Measurements from ENCODE around the gene ZCCHC14. TPM values are rescaled to one million over a fixed set of nuclear protein-coding genes. Genes with fewer than 3 reads are reported as not detected.

The ZCCHC14 gene
- total RNA-seq, 2 donors from 2014 or later: 33.0 to 45.6 TPM

GRCh38 chr16:87441886-87442580 lies 50.8 kb downstream of the ZCCHC14 start:
- no peaks in the 10 kb centered on the region for H3K9me3 ChIP-seq
- no peak overlapping the region for H3K27ac ChIP-seq
- H3K27me3 ChIP-seq (replicated peaks; ENCODE audit: insufficient read depth): no peaks in the 10 kb centered on the region
- peaks cover 9% of the 10 kb centered on the region for H3K36me3 ChIP-seq
- ATAC-seq (ENCODE audit: insufficient number of reproducible peaks, low FRiP score, low read depth): no peak
- no peak for TF ChIP-seq CTCF (IDR thresholded peaks at IDR 0.05)
- no peak for DNase-seq (ENCODE audit: low spot score)
- no peak overlapping the region for H3K4me3 ChIP-seq
- peaks cover 0 to 29% of the 10 kb centered on the region in 2 donors for H3K4me1 ChIP-seq (ENCODE audit: control insufficient read depth in 1 of 2, low read depth in 2 of 2)

GRCh38 chr16:87439926-87440325 lies 52.9 kb downstream of the ZCCHC14 start:
- no peak for ATAC-seq (ENCODE audit: insufficient number of reproducible peaks, low FRiP score, low read depth)
- no peaks in the 10 kb centered on the region for H3K9me3 ChIP-seq
- no peak for DNase-seq (ENCODE audit: low spot score)
- H3K4me1 ChIP-seq (ENCODE audit: control insufficient read depth in 1 of 2, low read depth in 2 of 2): peaks cover 14 to 45% of the 10 kb centered on the region in 2 donors
- H3K27me3 ChIP-seq (replicated peaks; ENCODE audit: insufficient read depth): no peaks in the 10 kb centered on the region
- no peak for TF ChIP-seq CTCF (IDR thresholded peaks at IDR 0.05)
- no peak overlapping the region for H3K27ac ChIP-seq
- H3K36me3 ChIP-seq: no peaks in the 10 kb centered on the region
- H3K4me3 ChIP-seq: no peak overlapping the region

GRCh38 chr16:87438611-87438985 lies 54.2 kb downstream of the ZCCHC14 start:
- Histone ChIP-seq H3K4me1 (ENCODE audit: control insufficient read depth in 1 of 2, low read depth in 2 of 2) (peaks cover 14 to 46% of the 10 kb centered on the region in 2 donors), H3K27ac (no peak overlapping the region), H3K36me3 (no peaks in the 10 kb centered on the region), H3K4me3 (no peak overlapping the region), H3K27me3 (replicated peaks; ENCODE audit: insufficient read depth) (no peaks in the 10 kb centered on the region), H3K9me3 (no peaks in the 10 kb centered on the region)
- DNase-seq (ENCODE audit: low spot score) (no peak), ATAC-seq (ENCODE audit: insufficient number of reproducible peaks, low FRiP score, low read depth) (no peak)
- TF ChIP-seq CTCF (IDR thresholded peaks at IDR 0.05): no peak

GRCh38 chr16:87437911-87438610 lies 54.8 kb downstream of the ZCCHC14 start:
- TF ChIP-seq CTCF (IDR thresholded peaks at IDR 0.05): no peak
- no peak overlapping the region for H3K4me3 ChIP-seq
- no peaks in the 10 kb centered on the region for H3K27me3 ChIP-seq (replicated peaks; ENCODE audit: insufficient read depth)
- no peaks in the 10 kb centered on the region for H3K36me3 ChIP-seq
- DNase-seq (ENCODE audit: low spot score) (no peak), ATAC-seq (ENCODE audit: insufficient number of reproducible peaks, low FRiP score, low read depth) (no peak)
- no peaks in the 10 kb centered on the region for H3K9me3 ChIP-seq
- peaks cover 14 to 46% of the 10 kb centered on the region in 2 donors for H3K4me1 ChIP-seq (ENCODE audit: control insufficient read depth in 1 of 2, low read depth in 2 of 2)
- no peak overlapping the region for H3K27ac ChIP-seq

- no peaks in the 10 kb centered on the region for H3K9me3 ChIP-seq
- no peak overlapping the region for H3K4me3 ChIP-seq
- H3K27me3 ChIP-seq (replicated peaks; ENCODE audit: insufficient read depth): no peaks in the 10 kb centered on the region
- ATAC-seq (ENCODE audit: insufficient number of reproducible peaks, low FRiP score, low read depth): no peak
- no peaks in the 10 kb centered on the region for H3K36me3 ChIP-seq
- H3K27ac ChIP-seq: no peak overlapping the region
- no peak for TF ChIP-seq CTCF (IDR thresholded peaks at IDR 0.05)
- peaks cover 14 to 40% of the 10 kb centered on the region in 2 donors for H3K4me1 ChIP-seq (ENCODE audit: control insufficient read depth in 1 of 2, low read depth in 2 of 2)
- no peak for DNase-seq (ENCODE audit: low spot score)
Observed at GRCh38 chr16:87437327-87437726, 55.5 kb downstream of the ZCCHC14 start.
